SK-N-SH (cell line): Measurements from ENCODE around the gene CYB561D2. TPM values are rescaled to one million over a fixed set of nuclear protein-coding genes. Genes with fewer than 3 reads are reported as not detected.
A peak's percentile ranks its signal among the peaks of the same experiment; 100 is the strongest.

Source experiments
- CTCF ChIA-PET: fragments of 300-600, 350-600 bp; formaldehyde crosslinking; extraction: SDS; loops from one replicate; lab custom pipeline; 2021; lab: Yijun Ruan, JAX
- POLR2A ChIA-PET: fragments of 350-600 bp; sonication (Branson Sonifier 250); formaldehyde crosslinking; extraction: SDS; loops from one replicate; lab custom pipeline; 2020; ENCODE audit warnings: antibody characterized with exemption, inconsistent platforms; lab: Yijun Ruan, JAX
- DNase-seq: peaks from one replicate; pipeline ENCODE4 v3.0.0; 2012
- H2AFZ ChIP-seq: fragments of 200-600 bp; sonication (generic); 2 replicates; pipeline ENCODE4 v1.8.1; 2016; ENCODE audit warnings: antibody characterized with exemption, mild to moderate bottlenecking, low read depth
- H3F3A ChIP-seq: fragments of 200-600 bp; sonication (generic); replicated peaks from 2 replicates; pipeline ENCODE3; 2016; ENCODE audit warnings: antibody characterized with exemption, mild to moderate bottlenecking; ENCODE audit not compliant: insufficient read depth
- H3K27ac ChIP-seq, 2 experiments: fragments of 200-500 bp in 1 of 2; fragments of 200-600 bp in 1 of 2; sonication (Bioruptor generic) in 1 of 2; sonication (generic), shearing (Covaris generic) in 1 of 2; 2 replicates each; pipeline versions ENCODE4 v1.5.1 to v1.6.1; 2014 to 2016; ENCODE audit warnings: low read depth in 2 of 2, inconsistent platforms in 1 of 2, low read length in 1 of 2, mild to moderate bottlenecking in 1 of 2, mixed read lengths in 1 of 2
- H3K27me3 ChIP-seq: fragments of 200-600 bp; sonication (generic), shearing (Covaris generic); 2 replicates; pipeline ENCODE4 v1.6.1; 2016; ENCODE audit warnings: mixed run types; ENCODE audit not compliant: insufficient read depth
- H3K36me3 ChIP-seq, 2 experiments: fragments of 200-500 bp in 1 of 2; fragments of 200-600 bp in 1 of 2; sonication (Bioruptor generic) in 1 of 2; sonication (generic) in 1 of 2; replicated peaks in 1 of 2; 2 replicates each; pipeline versions ENCODE3 to v1.5.1; 2014 to 2016; ENCODE audit warnings: low read length in 1 of 2, mild to moderate bottlenecking in 1 of 2; ENCODE audit not compliant: insufficient read depth in 2 of 2, control insufficient read depth in 1 of 2
- H3K4me1 ChIP-seq, 2 experiments: fragments of 200-500 bp in 1 of 2; fragments of 200-600 bp in 1 of 2; sonication (Bioruptor generic) in 1 of 2; sonication (generic), shearing (Covaris generic) in 1 of 2; 2 replicates each; pipeline versions ENCODE4 v1.5.1 to v1.6.1; 2014 to 2016; ENCODE audit warnings: low read depth in 1 of 2, low read length in 1 of 2, mixed run types in 1 of 2; ENCODE audit not compliant: insufficient read depth in 2 of 2, control insufficient read depth in 1 of 2
- H3K4me2 ChIP-seq: fragments of 200-600 bp; sonication (generic), shearing (Covaris generic); 2 replicates; pipeline ENCODE4 v1.6.1; 2017; ENCODE audit warnings: mixed run types
- H3K4me3 ChIP-seq, 2 experiments: fragments of 200-500 bp in 1 of 2; fragments of 200-600 bp in 1 of 2; sonication (Bioruptor generic) in 1 of 2; sonication (generic), shearing (Covaris generic) in 1 of 2; 2 replicates each; pipeline versions ENCODE4 v1.5.1 to v1.8.1; 2014 to 2016; ENCODE audit warnings: low read depth in 2 of 2, inconsistent platforms in 1 of 2, low read length in 1 of 2, mild to moderate bottlenecking in 1 of 2, mixed read lengths in 1 of 2, moderate library complexity in 1 of 2
- H3K79me2 ChIP-seq: fragments of 200-600 bp; sonication (generic); 2 replicates; pipeline ENCODE4 v1.8.1; 2017; ENCODE audit warnings: mild to moderate bottlenecking; ENCODE audit not compliant: insufficient read depth
- H3K9ac ChIP-seq: fragments of 200-600 bp; sonication (generic); 2 replicates; pipeline ENCODE4 v1.6.1; 2017; ENCODE audit warnings: mixed run types
- H3K9me2 ChIP-seq: fragments of 200-600 bp; sonication (generic); 2 replicates; pipeline ENCODE4 v1.6.1; 2017; ENCODE audit warnings: mixed run types
- H3K9me3 ChIP-seq: fragments of 200-600 bp; sonication (generic); 2 replicates; pipeline ENCODE4 v1.6.1; 2017; ENCODE audit warnings: mixed run types, mild to moderate bottlenecking, moderate library complexity
- H4K20me1 ChIP-seq: fragments of 200-600 bp; sonication (generic); 2 replicates; pipeline ENCODE4 v1.6.1; 2017; ENCODE audit warnings: mild to moderate bottlenecking, mixed run types; ENCODE audit not compliant: insufficient read depth
- EP300 ChIP-seq, 2 experiments: IDR thresholded peaks; 2 replicates each; pipeline versions ENCODE4 v1.4.0 to v1.6.1; 2012; ENCODE audit warnings: borderline replicate concordance in 1 of 2, low read depth in 1 of 2, low read length in 1 of 2
- EZH2phosphoT487 ChIP-seq: fragments of 200-600 bp; sonication (generic); IDR thresholded peaks from 2 replicates; pipeline ENCODE4 v1.6.1; 2017; ENCODE audit warnings: low read depth, mixed run types, mild to moderate bottlenecking, antibody characterized with exemption, moderate library complexity, borderline replicate concordance
- FOXJ3 ChIP-seq: sonication (generic); formaldehyde crosslinking; IDR thresholded peaks from 2 replicates; pipeline ENCODE4 v1.5.1; 2020; ENCODE audit warnings: mild to moderate bottlenecking, missing genetic modification reagents
- FOXM1 ChIP-seq: IDR thresholded peaks from 2 replicates; pipeline ENCODE4 v1.4.0; 2012; ENCODE audit warnings: low read depth, mild to moderate bottlenecking
- IRF3 ChIP-seq: fragments of 150-350 bp; IDR thresholded peaks from 2 replicates; pipeline ENCODE4 v1.6.1; 2016; ENCODE audit warnings: mild to moderate bottlenecking, low read depth, low read length
- JUND ChIP-seq: IDR thresholded peaks from 2 replicates; pipeline ENCODE4 v1.4.0; 2012
- MEF2A ChIP-seq: IDR thresholded peaks from 2 replicates; pipeline ENCODE4 v1.4.0; 2012; ENCODE audit warnings: low read depth, borderline replicate concordance
- NFIC ChIP-seq: IDR thresholded peaks from 2 replicates; pipeline ENCODE4 v1.4.0; 2012; ENCODE audit warnings: borderline replicate concordance
- NRF1 ChIP-seq: IDR thresholded peaks from 2 replicates; pipeline ENCODE4 v1.6.1; 2012; ENCODE audit warnings: low read depth, mild to moderate bottlenecking, low read length
- PBX3 ChIP-seq: IDR thresholded peaks from 2 replicates; pipeline ENCODE4; 2012
- POLR2AphosphoS5 ChIP-seq: IDR thresholded peaks from 2 replicates; pipeline ENCODE4 v1.6.1; 2012; ENCODE audit warnings: low read depth, low read length
- RAD21 ChIP-seq: IDR thresholded peaks from 2 replicates; pipeline ENCODE4 v1.6.1; 2012; ENCODE audit warnings: mild to moderate bottlenecking, low read length
- RCOR1 ChIP-seq: fragments of 150-350 bp; IDR thresholded peaks from 2 replicates; pipeline ENCODE4 v1.6.1; 2017; ENCODE audit warnings: antibody characterized with exemption, low read length
- REST ChIP-seq: IDR thresholded peaks from 2 replicates; pipeline ENCODE4 v1.6.1; 2012; ENCODE audit warnings: mild to moderate bottlenecking, low read depth, low read length, moderate library complexity
- RXRA ChIP-seq: IDR thresholded peaks from 2 replicates; pipeline ENCODE4 v1.4.0; 2012; ENCODE audit warnings: low read depth, mild to moderate bottlenecking, borderline replicate concordance
- SMC3 ChIP-seq: IDR thresholded peaks from 2 replicates; pipeline ENCODE4 v1.6.1; 2012; ENCODE audit warnings: low read depth, low read length, improper control_type of control experiment
- TCF12 ChIP-seq: IDR thresholded peaks from 2 replicates; pipeline ENCODE4 v1.4.0; 2012
- WGBS: methylation state at CpG from one replicate; pipeline ENCODE4 v1.1.6; 2017; ENCODE audit warnings: low lambda C conversion rate; 5-methylcytosine and 5-hydroxymethylcytosine counted together
- polyA plus RNA-seq, 3 experiments: library from polyadenylated mRNA; depleted of rRNA; stranded (reverse); fragments of >200 nt; gene quantifications; 2 replicates each; pipeline ENCODE4 v1.2.3, GENCODE V29; 2012

Gene CYB561D2
- polyA plus RNA-seq, 1 of the 3 experiments (the other 2 are of a cell fraction): 40.7 TPM

- H4K20me1 ChIP-seq: no peaks in the 10 kb centered on the region
- H3K9ac ChIP-seq: no peak overlapping the region
- H3K27me3 ChIP-seq: no peaks in the 10 kb centered on the region
- POLR2A ChIA-PET: interaction anchor here (1.7 kb wide), 1 partner anchor 16 kb away, joined by 3 read pairs; no protein-coding TSS in a partner anchor
- DNase-seq: peak; percentile 66
- CTCF ChIA-PET: interaction anchor here (0.9 to 3.7 kb wide), 10 partner anchors 9 to 241 kb away, joined by 3 to 24 read pairs (median 4); no protein-coding TSS in a partner anchor
- H3K27ac ChIP-seq: peak overlapping the region in 1 of 2 experiments; percentile 100; a peak in 2 of 4 replicates
- H3K36me3 ChIP-seq: no peaks in the 10 kb centered on the region
- H3K9me3 ChIP-seq: no peaks in the 10 kb centered on the region
- no peaks in the 10 kb centered on the region for H3K79me2 ChIP-seq
- H3K9me2 ChIP-seq: no peaks in the 10 kb centered on the region
- H3K4me2 ChIP-seq: no peak overlapping the region
- H2AFZ ChIP-seq: no peak overlapping the region
- peak overlapping the region in 1 of 2 experiments; percentile 7; a peak in 1 of 4 replicates for H3K4me3 ChIP-seq
- TF ChIP-seq MEF2A (no peak), RAD21 (peak; percentile 31; the same call in 1 of the 2 replicates), RCOR1 (no peak)
- 0% methylated on average over 1 of the region's 7 CpGs for WGBS
- H3K4me1 ChIP-seq: peaks cover 0 to 94% of the 10 kb centered on the region in 2 experiments; a peak in 2 of 4 replicates
- H3F3A ChIP-seq: no peaks in the 10 kb centered on the region
These were observed 24.7 kb downstream of the CYB561D2 start for GRCh38 chr3:50375258-50375931.

- Histone ChIP-seq H3K9me3 (no peaks in the 10 kb centered on the region), H3K9me2 (no peaks in the 10 kb centered on the region), H3K4me2 (no peak overlapping the region), H3K79me2 (no peaks in the 10 kb centered on the region), H3K36me3 (no peaks in the 10 kb centered on the region), H3K9ac (no peak overlapping the region), H4K20me1 (no peaks in the 10 kb centered on the region), H3K27ac (peak overlapping the region in 1 of 2 experiments; percentile 100; a peak in 2 of 4 replicates), H2AFZ (no peak overlapping the region), H3K4me3 (peak overlapping the region in 1 of 2 experiments; percentile 41; a peak in 1 of 4 replicates), H3K27me3 (no peaks in the 10 kb centered on the region), H3F3A (no peaks in the 10 kb centered on the region), H3K4me1 (peaks cover 0 to 92% of the 10 kb centered on the region in 2 experiments; a peak in 2 of 4 replicates)
- TF ChIP-seq PBX3 (no peak), SMC3 (peak; percentile 15; the same call in 1 of the 2 replicates), RXRA (no peak), NFIC (no peak), POLR2AphosphoS5 (no peak), RAD21 (peak; percentile 35), REST (no peak), JUND (no peak), EP300 (IDR thresholded peaks at IDR 0.05; ENCODE audit: borderline replicate concordance in 1 of 2, low read depth in 1 of 2, low read length in 1 of 2) (no peak), TCF12 (no peak), MEF2A (no peak), IRF3 (no peak), NRF1 (no peak), FOXJ3 (no peak), FOXM1 (no peak), EZH2phosphoT487 (no peak)
- 57% methylated on average over 3 of the region's 6 CpGs for WGBS
- ChIA-PET CTCF (interaction anchor here (0.9 to 4.5 kb wide), 7 partner anchors 10 to 164 kb away, joined by 3 to 41 read pairs (median 6); no protein-coding TSS in a partner anchor), POLR2A (no interaction called here)
- no peak for DNase-seq
These were observed 27.4 kb downstream of the CYB561D2 start for GRCh38 chr3:50378024-50378423.
